Measurements from ENCODE around the gene FLT3LG.

The FLT3LG gene

DNA sequence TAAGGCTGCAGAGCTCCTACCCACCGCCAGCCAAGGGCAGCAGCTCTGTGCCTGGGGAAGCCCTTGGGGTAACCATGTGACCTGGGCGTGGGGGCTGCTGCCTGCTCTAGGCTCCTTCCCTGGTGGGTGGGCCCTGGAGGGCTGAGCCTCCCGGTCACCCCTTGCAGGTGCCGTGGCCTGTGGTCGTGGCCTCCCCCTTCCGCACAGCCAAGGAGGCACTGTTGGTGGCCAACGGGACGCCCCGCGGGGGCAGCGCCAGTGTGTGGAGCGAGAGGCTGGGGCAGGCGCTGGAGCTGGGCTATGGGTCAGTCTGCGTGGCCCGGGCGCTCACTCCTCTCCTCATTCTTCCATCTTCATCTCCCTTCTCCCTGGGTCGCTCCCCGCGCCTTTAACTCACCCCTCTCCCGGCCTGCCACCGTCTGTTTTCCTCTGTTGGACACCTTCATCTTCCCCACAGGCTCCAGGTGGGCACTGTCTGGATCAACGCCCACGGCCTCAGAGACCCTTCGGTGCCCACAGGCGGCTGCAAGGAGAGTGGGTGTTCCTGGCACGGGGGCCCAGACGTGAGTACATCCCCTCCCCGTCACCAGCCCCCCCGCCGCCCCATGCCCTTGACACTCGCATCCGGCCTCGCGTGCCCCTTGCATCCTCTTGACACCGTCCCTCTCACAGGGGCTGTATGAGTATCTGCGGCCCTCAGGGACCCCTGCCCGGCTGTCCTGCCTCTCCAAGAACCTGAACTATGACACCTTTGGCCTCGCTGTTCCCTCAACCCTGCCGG is 9.9 kb upstream of the FLT3LG start:
- no peak overlapping the region for H3K4me3 ChIP-seq (replicated peaks; ENCODE audit: low read depth, low read length)
- TF ChIP-seq, protein P1, sequence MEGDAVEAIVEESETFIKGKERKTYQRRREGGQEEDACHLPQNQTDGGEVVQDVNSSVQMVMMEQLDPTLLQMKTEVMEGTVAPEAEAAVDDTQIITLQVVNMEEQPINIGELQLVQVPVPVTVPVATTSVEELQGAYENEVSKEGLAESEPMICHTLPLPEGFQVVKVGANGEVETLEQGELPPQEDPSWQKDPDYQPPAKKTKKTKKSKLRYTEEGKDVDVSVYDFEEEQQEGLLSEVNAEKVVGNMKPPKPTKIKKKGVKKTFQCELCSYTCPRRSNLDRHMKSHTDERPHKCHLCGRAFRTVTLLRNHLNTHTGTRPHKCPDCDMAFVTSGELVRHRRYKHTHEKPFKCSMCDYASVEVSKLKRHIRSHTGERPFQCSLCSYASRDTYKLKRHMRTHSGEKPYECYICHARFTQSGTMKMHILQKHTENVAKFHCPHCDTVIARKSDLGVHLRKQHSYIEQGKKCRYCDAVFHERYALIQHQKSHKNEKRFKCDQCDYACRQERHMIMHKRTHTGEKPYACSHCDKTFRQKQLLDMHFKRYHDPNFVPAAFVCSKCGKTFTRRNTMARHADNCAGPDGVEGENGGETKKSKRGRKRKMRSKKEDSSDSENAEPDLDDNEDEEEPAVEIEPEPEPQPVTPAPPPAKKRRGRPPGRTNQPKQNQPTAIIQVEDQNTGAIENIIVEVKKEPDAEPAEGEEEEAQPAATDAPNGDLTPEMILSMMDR (IDR thresholded peaks at IDR 0.05; ENCODE audit: low read length, missing control alignments): no peak
- DNase-seq (ENCODE audit: low read depth): no peak

DNA sequence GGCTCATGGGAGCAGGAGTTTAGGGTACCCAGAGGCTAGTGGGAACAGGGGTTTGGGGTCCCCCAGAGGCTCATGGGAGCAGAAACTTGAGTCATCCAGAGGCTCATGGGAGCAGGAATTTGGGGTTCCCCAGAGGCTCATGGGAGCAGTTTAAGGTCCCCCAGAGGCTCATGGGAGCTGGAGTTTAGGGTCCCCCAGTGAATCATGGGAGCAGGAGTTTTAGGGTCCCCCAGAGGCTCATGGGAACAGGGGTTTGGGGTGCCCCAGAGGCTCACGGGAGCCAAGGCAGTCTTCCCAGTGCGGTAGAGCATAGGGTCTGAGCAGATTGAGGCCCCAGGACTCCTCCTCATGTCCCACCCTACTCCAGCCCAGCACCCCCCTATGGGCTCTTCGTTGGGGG is 8.6 kb upstream of the FLT3LG start:
- TF ChIP-seq, protein P1 (IDR thresholded peaks at IDR 0.05; ENCODE audit: low read length, missing control alignments): no peak
- no peak for DNase-seq (ENCODE audit: low read depth)
- H3K4me3 ChIP-seq (replicated peaks; ENCODE audit: low read depth, low read length): no peak overlapping the region

DNA sequence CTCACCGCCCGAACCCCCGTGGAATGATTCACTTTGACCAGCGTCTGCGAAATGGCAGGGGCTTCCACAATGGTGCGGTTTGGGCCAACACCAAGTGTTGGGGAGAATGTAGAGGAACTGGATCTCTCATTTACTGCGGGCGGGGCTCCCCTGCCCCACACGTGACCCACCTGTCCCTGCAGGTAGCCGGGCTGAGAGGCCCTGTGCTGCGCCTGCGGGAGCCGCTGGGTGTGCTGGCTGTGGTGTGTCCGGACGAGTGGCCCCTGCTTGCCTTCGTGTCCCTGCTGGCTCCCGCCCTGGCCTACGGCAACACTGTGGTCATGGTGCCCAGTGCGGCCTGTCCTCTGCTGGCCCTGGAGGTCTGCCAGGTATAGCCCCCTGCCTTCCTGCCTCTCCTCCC is 5.8 kb upstream of the FLT3LG start:
- H3K4me3 ChIP-seq (replicated peaks; ENCODE audit: low read depth, low read length): no peak overlapping the region
- TF ChIP-seq, protein P1 (IDR thresholded peaks at IDR 0.05; ENCODE audit: low read length, missing control alignments): no peak

DNA sequence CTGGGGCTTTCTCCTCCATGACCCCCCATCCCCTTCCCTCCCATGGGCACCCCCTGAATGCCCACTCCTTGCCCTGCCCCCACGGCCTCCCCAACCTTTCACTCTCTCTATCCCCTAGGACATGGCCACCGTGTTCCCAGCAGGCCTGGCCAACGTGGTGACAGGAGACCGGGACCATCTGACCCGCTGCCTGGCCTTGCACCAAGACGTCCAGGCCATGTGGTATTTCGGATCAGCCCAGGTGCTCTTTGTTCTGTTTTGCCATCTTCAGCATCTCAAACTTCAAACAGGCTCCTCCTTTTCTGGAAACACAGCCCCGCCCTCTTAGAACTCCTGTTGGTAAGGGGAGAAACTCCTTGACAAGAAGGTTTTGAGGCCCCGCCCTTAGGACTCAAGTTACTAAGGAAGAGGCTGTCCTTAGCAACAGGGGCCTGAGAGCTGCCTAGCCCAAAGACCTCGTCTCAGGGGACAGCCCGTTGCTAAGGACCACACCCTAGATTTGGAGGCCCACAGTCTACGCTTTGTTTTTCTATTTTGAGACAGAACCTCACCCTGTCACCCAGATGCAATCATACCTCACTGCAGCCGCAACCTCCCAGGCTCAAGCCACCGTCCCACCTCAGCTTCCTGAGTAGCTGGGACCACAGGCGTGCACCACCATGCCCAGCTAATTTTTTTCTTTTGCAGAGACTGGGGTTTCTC is 5.1 kb upstream of the FLT3LG start:
- TF ChIP-seq, protein P1 (IDR thresholded peaks at IDR 0.05; ENCODE audit: low read length, missing control alignments): no peak
- peak; percentile 71 for DNase-seq (ENCODE audit: low read depth)
- no peak overlapping the region for H3K4me3 ChIP-seq (replicated peaks; ENCODE audit: low read depth, low read length)

More for the DNA sequence above, 5.8 kb upstream of the FLT3LG start:
- no peak for DNase-seq (ENCODE audit: low read depth)

DNA sequence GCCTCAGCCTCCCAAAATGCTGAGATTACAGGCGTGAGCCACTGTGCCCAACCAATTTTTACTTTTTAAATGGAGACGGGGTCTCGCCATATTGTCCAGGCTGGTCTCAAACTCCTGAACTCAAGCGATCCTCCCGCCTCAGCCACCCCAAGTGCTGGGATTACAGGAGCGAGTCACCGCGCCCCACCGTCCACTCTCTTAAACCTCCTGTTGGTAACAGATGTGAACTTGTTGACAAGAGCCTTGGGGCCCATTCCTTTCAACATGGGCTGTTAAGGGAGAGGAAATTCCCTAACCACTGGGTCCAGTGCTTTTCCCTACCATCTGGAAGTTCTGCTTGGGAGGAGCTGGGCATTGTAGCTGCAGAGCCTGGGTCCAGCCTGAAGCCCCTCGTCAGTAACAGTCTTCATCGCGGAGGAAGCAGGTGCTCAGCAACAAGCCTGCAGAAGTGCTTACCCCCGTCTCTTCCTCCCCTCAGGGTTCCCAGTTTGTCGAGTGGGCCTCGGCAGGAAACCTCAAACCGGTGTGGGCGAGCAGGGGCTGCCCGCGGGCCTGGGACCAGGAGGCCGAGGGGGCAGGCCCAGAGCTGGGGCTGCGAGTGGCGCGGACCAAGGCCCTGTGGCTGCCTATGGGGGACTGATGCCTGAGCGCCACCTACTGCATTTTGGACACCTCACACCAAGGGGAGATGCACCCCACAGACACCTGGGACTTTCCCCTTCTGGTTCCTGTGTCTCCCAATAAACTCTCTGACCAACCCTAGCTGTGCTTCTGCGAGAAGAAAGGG is 4.0 kb upstream of the FLT3LG start:
- TF ChIP-seq, protein P1 (IDR thresholded peaks at IDR 0.05; ENCODE audit: low read length, missing control alignments): no peak
- DNase-seq (ENCODE audit: low read depth): no peak
- no peak overlapping the region for H3K4me3 ChIP-seq (replicated peaks; ENCODE audit: low read depth, low read length)

DNA sequence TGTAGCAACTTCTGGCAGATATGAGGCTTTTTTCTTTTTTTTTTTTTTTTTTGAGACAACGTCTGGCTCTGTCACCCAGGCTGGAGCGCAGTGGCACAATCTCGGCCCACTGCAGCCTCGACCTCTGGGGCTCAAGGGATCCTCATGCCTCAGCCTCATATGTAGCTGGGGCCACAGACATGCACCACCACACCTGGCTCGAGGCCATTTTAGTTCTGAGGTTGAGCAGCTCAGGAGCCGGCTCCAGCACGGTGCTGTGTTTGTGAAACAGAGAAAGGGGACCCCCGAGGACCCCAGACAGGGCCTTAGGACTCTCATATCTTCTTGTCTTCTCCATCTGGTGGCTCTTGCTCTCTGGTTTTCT is 3.4 kb upstream of the FLT3LG start:
- no peak for DNase-seq (ENCODE audit: low read depth)
- H3K4me3 ChIP-seq (replicated peaks; ENCODE audit: low read depth, low read length): no peak overlapping the region
- TF ChIP-seq, protein P1 (IDR thresholded peaks at IDR 0.05; ENCODE audit: low read length, missing control alignments): no peak

All from fibroblast of pulmonary artery (primary cell).